ENCODE data around the gene NPBWR2.

DNA sequence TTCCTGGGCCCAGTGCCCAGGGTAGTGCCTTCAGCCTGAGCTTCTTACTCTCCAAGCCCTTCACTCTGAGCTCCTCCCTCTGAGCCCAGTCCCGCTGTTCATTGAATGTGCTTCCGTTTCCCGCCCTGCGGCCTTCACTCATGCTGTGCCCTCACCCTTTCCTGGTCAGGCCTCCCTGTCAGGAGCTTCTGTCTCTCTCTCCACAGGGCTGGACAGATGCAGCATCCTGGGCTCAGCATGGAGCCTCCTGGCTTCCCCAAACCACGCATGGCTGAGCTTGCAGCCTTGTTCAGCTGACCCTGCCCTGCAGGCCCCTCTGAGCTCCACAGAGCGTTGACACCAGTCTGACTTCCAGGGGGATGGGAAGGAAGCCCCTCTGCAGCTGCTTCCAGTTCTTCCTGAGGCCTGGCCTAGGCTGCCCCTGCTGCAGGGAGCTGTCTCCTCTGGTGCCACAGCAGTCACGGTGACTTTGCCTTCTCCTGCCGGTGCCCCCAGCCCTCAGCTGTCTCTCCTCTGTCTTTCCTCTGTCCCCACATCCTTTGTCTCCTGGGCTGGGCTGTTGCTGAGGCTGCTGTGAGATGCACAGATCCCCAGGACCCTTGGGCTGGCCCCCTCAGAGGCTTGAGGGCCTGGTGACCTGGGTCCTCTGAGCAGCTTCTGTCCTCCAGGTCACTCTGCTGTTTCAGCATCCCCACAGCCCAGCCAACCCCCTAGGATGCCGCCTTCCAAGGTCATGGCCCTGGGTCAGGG lies 48.9 kb upstream of the NPBWR2 start:
- TF ChIP-seq, protein P1, sequence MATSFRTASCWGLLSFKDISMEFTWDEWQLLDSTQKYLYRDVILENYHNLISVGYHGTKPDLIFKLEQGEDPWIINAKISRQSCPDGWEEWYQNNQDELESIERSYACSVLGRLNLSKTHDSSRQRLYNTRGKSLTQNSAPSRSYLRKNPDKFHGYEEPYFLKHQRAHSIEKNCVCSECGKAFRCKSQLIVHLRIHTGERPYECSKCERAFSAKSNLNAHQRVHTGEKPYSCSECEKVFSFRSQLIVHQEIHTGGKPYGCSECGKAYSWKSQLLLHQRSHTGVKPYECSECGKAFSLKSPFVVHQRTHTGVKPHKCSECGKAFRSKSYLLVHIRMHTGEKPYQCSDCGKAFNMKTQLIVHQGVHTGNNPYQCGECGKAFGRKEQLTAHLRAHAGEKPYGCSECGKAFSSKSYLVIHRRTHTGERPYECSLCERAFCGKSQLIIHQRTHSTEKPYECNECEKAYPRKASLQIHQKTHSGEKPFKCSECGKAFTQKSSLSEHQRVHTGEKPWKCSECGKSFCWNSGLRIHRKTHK (tag by site-specific recombination; IDR thresholded peaks at IDR 0.05): no peak
- no peak for TF ChIP-seq TRIM28 (IDR thresholded peaks at IDR 0.05; ENCODE audit: borderline replicate concordance, low read length)
- TF ChIP-seq, protein P2, sequence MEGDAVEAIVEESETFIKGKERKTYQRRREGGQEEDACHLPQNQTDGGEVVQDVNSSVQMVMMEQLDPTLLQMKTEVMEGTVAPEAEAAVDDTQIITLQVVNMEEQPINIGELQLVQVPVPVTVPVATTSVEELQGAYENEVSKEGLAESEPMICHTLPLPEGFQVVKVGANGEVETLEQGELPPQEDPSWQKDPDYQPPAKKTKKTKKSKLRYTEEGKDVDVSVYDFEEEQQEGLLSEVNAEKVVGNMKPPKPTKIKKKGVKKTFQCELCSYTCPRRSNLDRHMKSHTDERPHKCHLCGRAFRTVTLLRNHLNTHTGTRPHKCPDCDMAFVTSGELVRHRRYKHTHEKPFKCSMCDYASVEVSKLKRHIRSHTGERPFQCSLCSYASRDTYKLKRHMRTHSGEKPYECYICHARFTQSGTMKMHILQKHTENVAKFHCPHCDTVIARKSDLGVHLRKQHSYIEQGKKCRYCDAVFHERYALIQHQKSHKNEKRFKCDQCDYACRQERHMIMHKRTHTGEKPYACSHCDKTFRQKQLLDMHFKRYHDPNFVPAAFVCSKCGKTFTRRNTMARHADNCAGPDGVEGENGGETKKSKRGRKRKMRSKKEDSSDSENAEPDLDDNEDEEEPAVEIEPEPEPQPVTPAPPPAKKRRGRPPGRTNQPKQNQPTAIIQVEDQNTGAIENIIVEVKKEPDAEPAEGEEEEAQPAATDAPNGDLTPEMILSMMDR (tag by site-specific recombination; IDR thresholded peaks at IDR 0.05): no peak
- no peak for TF ChIP-seq ZEB2 (tag by site-specific recombination; IDR thresholded peaks at IDR 0.05)
- TF ChIP-seq, protein P3, sequence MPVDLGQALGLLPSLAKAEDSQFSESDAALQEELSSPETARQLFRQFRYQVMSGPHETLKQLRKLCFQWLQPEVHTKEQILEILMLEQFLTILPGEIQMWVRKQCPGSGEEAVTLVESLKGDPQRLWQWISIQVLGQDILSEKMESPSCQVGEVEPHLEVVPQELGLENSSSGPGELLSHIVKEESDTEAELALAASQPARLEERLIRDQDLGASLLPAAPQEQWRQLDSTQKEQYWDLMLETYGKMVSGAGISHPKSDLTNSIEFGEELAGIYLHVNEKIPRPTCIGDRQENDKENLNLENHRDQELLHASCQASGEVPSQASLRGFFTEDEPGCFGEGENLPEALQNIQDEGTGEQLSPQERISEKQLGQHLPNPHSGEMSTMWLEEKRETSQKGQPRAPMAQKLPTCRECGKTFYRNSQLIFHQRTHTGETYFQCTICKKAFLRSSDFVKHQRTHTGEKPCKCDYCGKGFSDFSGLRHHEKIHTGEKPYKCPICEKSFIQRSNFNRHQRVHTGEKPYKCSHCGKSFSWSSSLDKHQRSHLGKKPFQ (tag by site-specific recombination; IDR thresholded peaks at IDR 0.05): no peak
- no peak for TF ChIP-seq ZNF768 (tag by site-specific recombination; IDR thresholded peaks at IDR 0.05)
- TF ChIP-seq HOXC10 (CRISPR knock-in tag; IDR thresholded peaks at IDR 0.05): no peak
- no peak for TF ChIP-seq ZNF239 (tag by site-specific recombination; IDR thresholded peaks at IDR 0.05)
- no peak for TF ChIP-seq KLF1 (tag by site-specific recombination; IDR thresholded peaks at IDR 0.05)
- no peak for TF ChIP-seq ZBTB8A (tag by site-specific recombination; IDR thresholded peaks at IDR 0.05)
- TF ChIP-seq, protein P4, sequence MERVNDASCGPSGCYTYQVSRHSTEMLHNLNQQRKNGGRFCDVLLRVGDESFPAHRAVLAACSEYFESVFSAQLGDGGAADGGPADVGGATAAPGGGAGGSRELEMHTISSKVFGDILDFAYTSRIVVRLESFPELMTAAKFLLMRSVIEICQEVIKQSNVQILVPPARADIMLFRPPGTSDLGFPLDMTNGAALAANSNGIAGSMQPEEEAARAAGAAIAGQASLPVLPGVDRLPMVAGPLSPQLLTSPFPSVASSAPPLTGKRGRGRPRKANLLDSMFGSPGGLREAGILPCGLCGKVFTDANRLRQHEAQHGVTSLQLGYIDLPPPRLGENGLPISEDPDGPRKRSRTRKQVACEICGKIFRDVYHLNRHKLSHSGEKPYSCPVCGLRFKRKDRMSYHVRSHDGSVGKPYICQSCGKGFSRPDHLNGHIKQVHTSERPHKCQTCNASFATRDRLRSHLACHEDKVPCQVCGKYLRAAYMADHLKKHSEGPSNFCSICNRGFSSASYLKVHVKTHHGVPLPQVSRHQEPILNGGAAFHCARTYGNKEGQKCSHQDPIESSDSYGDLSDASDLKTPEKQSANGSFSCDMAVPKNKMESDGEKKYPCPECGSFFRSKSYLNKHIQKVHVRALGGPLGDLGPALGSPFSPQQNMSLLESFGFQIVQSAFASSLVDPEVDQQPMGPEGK (tag by site-specific recombination; IDR thresholded peaks at IDR 0.05): no peak
- no peak for TF ChIP-seq ZNF274 (IDR thresholded peaks at IDR 0.05; ENCODE audit: low read length)
- no peak for TF ChIP-seq ZNF274 (tag by site-specific recombination; IDR thresholded peaks at IDR 0.05; ENCODE audit: borderline replicate concordance)
- no peak for TF ChIP-seq YY1 (tag by site-specific recombination; IDR thresholded peaks at IDR 0.05)
